ENCODE data around the gene MUC5AC. TPM values are rescaled to one million over a fixed set of nuclear protein-coding genes. Genes with fewer than 3 reads are reported as not detected.

Gene MUC5AC
- total RNA-seq, 1 donor from 2014 or later = not detected

GRCh38 chr11:1232883-1233321 is 75.1 kb downstream of the MUC5AC start:
- Mint-ChIP-seq H3K9me3 (ENCODE audit: unreplicated experiment) (no peaks in the 10 kb centered on the region), H3K4me1 (ENCODE audit: unreplicated experiment) (peaks cover 1% of the 10 kb centered on the region), H3K36me3 (ENCODE audit: unreplicated experiment) (no peaks in the 10 kb centered on the region), H3K4me3 (ENCODE audit: unreplicated experiment) (no peak overlapping the region), H3K27me3 (ENCODE audit: unreplicated experiment) (no peaks in the 10 kb centered on the region), H3K27ac (ENCODE audit: unreplicated experiment) (no peak overlapping the region)
- DNase-seq (ENCODE audit: extremely low spot score, unreplicated experiment) = no peak
- TF ChIP-seq CTCF (IDR thresholded peaks at IDR 0.05) = no peak

GRCh38 chr11:1233351-1234053 is 75.7 kb downstream of the MUC5AC start:
- Mint-ChIP-seq H3K36me3 (ENCODE audit: unreplicated experiment) (no peaks in the 10 kb centered on the region), H3K27ac (ENCODE audit: unreplicated experiment) (no peak overlapping the region), H3K4me3 (ENCODE audit: unreplicated experiment) (no peak overlapping the region), H3K9me3 (ENCODE audit: unreplicated experiment) (no peaks in the 10 kb centered on the region), H3K4me1 (ENCODE audit: unreplicated experiment) (peaks cover 1% of the 10 kb centered on the region), H3K27me3 (ENCODE audit: unreplicated experiment) (no peaks in the 10 kb centered on the region)
- no peak for TF ChIP-seq CTCF (IDR thresholded peaks at IDR 0.05)
- DNase-seq (ENCODE audit: extremely low spot score, unreplicated experiment) = no peak

- Mint-ChIP-seq H3K4me1 (ENCODE audit: unreplicated experiment) (peaks cover 1% of the 10 kb centered on the region), H3K4me3 (ENCODE audit: unreplicated experiment) (no peak overlapping the region), H3K36me3 (ENCODE audit: unreplicated experiment) (no peaks in the 10 kb centered on the region), H3K27me3 (ENCODE audit: unreplicated experiment) (no peaks in the 10 kb centered on the region), H3K27ac (ENCODE audit: unreplicated experiment) (no peak overlapping the region), H3K9me3 (ENCODE audit: unreplicated experiment) (no peaks in the 10 kb centered on the region)
- TF ChIP-seq CTCF (IDR thresholded peaks at IDR 0.05) = no peak
- no peak for DNase-seq (ENCODE audit: extremely low spot score, unreplicated experiment)
Observed at GRCh38 chr11:1234054-1234720, 76.4 kb downstream of the MUC5AC start.

GRCh38 chr11:1234771-1235305 is 77.1 kb downstream of the MUC5AC start:
- Mint-ChIP-seq H3K27ac (ENCODE audit: unreplicated experiment) (no peak overlapping the region), H3K27me3 (ENCODE audit: unreplicated experiment) (no peaks in the 10 kb centered on the region), H3K36me3 (ENCODE audit: unreplicated experiment) (no peaks in the 10 kb centered on the region), H3K9me3 (ENCODE audit: unreplicated experiment) (no peaks in the 10 kb centered on the region), H3K4me1 (ENCODE audit: unreplicated experiment) (peaks cover 1% of the 10 kb centered on the region), H3K4me3 (ENCODE audit: unreplicated experiment) (no peak overlapping the region)
- TF ChIP-seq CTCF (IDR thresholded peaks at IDR 0.05) = no peak
- DNase-seq (ENCODE audit: extremely low spot score, unreplicated experiment) = no peak

GRCh38 chr11:1235306-1235900 is 77.7 kb downstream of the MUC5AC start:
- H3K27ac Mint-ChIP-seq (ENCODE audit: unreplicated experiment) = no peak overlapping the region
- H3K36me3 Mint-ChIP-seq (ENCODE audit: unreplicated experiment) = no peaks in the 10 kb centered on the region
- H3K9me3 Mint-ChIP-seq (ENCODE audit: unreplicated experiment) = no peaks in the 10 kb centered on the region
- H3K27me3 Mint-ChIP-seq (ENCODE audit: unreplicated experiment) = no peaks in the 10 kb centered on the region
- H3K4me1 Mint-ChIP-seq (ENCODE audit: unreplicated experiment) = peaks cover 1% of the 10 kb centered on the region
- TF ChIP-seq CTCF (IDR thresholded peaks at IDR 0.05) = no peak
- H3K4me3 Mint-ChIP-seq (ENCODE audit: unreplicated experiment) = no peak overlapping the region
- DNase-seq (ENCODE audit: extremely low spot score, unreplicated experiment) = no peak
